Measurements from ENCODE around the gene ATG2B.

- TF ChIP-seq CTCF (IDR thresholded peaks at IDR 0.05): no peak
- no peak for TF ChIP-seq POLR2A (IDR thresholded peaks at IDR 0.05)
Measured at GRCh38 chr14:96384740-96385139, 21.6 kb upstream of the ATG2B start.
